GM12878 (cell line): ENCODE results near the gene LEPR. TPM values are rescaled to one million over a fixed set of nuclear protein-coding genes. Genes with fewer than 3 reads are reported as not detected.
A peak's percentile ranks its signal among the peaks of the same experiment; 100 is the strongest.

ENCODE experiments used
- ATAC-seq: fragments of 200-7000 bp; cut with Tn5 transposase; 3 replicates; pipeline ENCODE4 v1.9.1; 2020; ENCODE audit warnings: mild to moderate bottlenecking, moderate library complexity
- BruUV-seq: library from RNA; stranded (reverse); fragments of 400-500 nt; replicated peaks from 2 replicates; lab custom pipeline; 2021; lab: Mats Ljungman, UMichigan
- CTCF ChIA-PET: fragments of 300-600 bp; sonication (Branson Sonifier 250); formaldehyde crosslinking; extraction: SDS; loops from one replicate; lab custom pipeline; 2021; ENCODE audit warnings: inconsistent platforms; lab: Yijun Ruan, JAX
- POLR2A ChIA-PET: fragments of 350-600 bp; formaldehyde crosslinking; extraction: SDS; loops from one replicate; lab custom pipeline; 2021; ENCODE audit warnings: inconsistent platforms; lab: Charles Lee
- RAD21 ChIA-PET: fragments of 300-600 bp; sonication (Branson Sonifier 250); formaldehyde crosslinking; loops from one replicate; lab custom pipeline; 2023; ENCODE audit warnings: antibody characterized with exemption; ENCODE audit not compliant: unreplicated experiment; lab: Charles Lee
- SMC1A ChIA-PET: fragments of 300-600 bp; sonication (Branson Sonifier 250); formaldehyde crosslinking; loops from one replicate; lab custom pipeline; 2023; ENCODE audit not compliant: unreplicated experiment, uncharacterized antibody; lab: Charles Lee
- DNase-seq: peaks from one replicate; pipeline ENCODE4 v3.0.0-alpha.2; 2011; ENCODE audit warnings: low read depth, low spot score
- FAIRE-seq: peaks from 3 replicates; lab custom pipeline; 2011; peaks lifted over from hg19 to GRCh38; lab: Jason Lieb, UNC
- H2AFZ ChIP-seq: 2 replicates; pipeline ENCODE4 v1.6.0; 2011; ENCODE audit warnings: low read depth, low read length, control low read depth; ENCODE audit not compliant: control insufficient read depth
- H3K27ac ChIP-seq: 2 replicates; pipeline ENCODE4 v1.5.1; 2011; ENCODE audit warnings: control low read depth; ENCODE audit not compliant: control insufficient read depth, insufficient read depth
- H3K27me3 ChIP-seq, 2 experiments: replicated peaks in 1 of 2; 2 replicates each; pipeline versions ENCODE4 v1.6.0 to v1.6.1; 2011; ENCODE audit warnings: low read length in 1 of 2; ENCODE audit not compliant: control insufficient read depth in 2 of 2, insufficient read depth in 2 of 2
- H3K36me3 ChIP-seq, 2 experiments: 2 replicates each; pipeline ENCODE4 v1.5.1; 2011; ENCODE audit warnings: low read length in 1 of 2; ENCODE audit not compliant: control insufficient read depth in 2 of 2, insufficient read depth in 2 of 2
- H3K4me1 ChIP-seq: 2 replicates; pipeline ENCODE4 v1.6.1; 2011; ENCODE audit warnings: mild to moderate bottlenecking, low read length, moderate library complexity, mixed read lengths; ENCODE audit not compliant: control insufficient read depth, insufficient read depth
- H3K4me2 ChIP-seq: 2 replicates; pipeline ENCODE4 v1.6.0; 2011; ENCODE audit warnings: control low read depth; ENCODE audit not compliant: control insufficient read depth, insufficient read depth
- H3K4me3 ChIP-seq: fragments of 200-600 bp; sonication (generic); 2 replicates; pipeline ENCODE4 v1.5.1; 2016
- H3K79me2 ChIP-seq: 2 replicates; pipeline ENCODE4 v1.6.0; 2011; ENCODE audit warnings: low read length; ENCODE audit not compliant: control insufficient read depth, insufficient read depth
- H3K9ac ChIP-seq: 2 replicates; pipeline ENCODE4 v1.8.0; 2011; ENCODE audit warnings: low read length, control low read depth, mixed read lengths; ENCODE audit not compliant: control insufficient read depth, insufficient read depth
- H3K9me3 ChIP-seq: replicated peaks from 3 replicates; pipeline ENCODE4 v1.5.1; 2011; ENCODE audit warnings: mild to moderate bottlenecking, low read length; ENCODE audit not compliant: control insufficient read depth, insufficient read depth
- H4K20me1 ChIP-seq: 2 replicates; pipeline ENCODE4 v1.6.0; 2011; ENCODE audit not compliant: control insufficient read depth, insufficient read depth
- BRCA1 ChIP-seq: IDR thresholded peaks from 2 replicates; pipeline ENCODE4 v1.6.1; 2011; ENCODE audit warnings: low read depth, low read length, improper control_type of control experiment
- CBX5 ChIP-seq: sonication (generic); IDR thresholded peaks from 2 replicates; pipeline ENCODE4 v1.6.1; 2016; ENCODE audit warnings: low read depth, moderate library complexity, mild to moderate bottlenecking, inconsistent platforms
- CHD4 ChIP-seq: fragments of 200-600 bp; sonication (generic); IDR thresholded peaks from 2 replicates; pipeline ENCODE4 v1.6.1; 2016; ENCODE audit warnings: mild to moderate bottlenecking
- GABPA ChIP-seq: IDR thresholded peaks from 2 replicates; pipeline ENCODE4 v1.6.1; 2014; ENCODE audit warnings: antibody characterized with exemption, low read depth, mild to moderate bottlenecking, inconsistent platforms
- JUNB ChIP-seq: IDR thresholded peaks from 2 replicates; pipeline ENCODE4 v1.6.1; 2016; ENCODE audit warnings: antibody characterized with exemption, mild to moderate bottlenecking
- MEF2A ChIP-seq: IDR thresholded peaks from 2 replicates; pipeline ENCODE4 v1.6.1; 2011; ENCODE audit warnings: low read depth, mild to moderate bottlenecking, low read length, moderate library complexity; ENCODE audit not compliant: insufficient read depth
- POLR2AphosphoS5 ChIP-seq: IDR thresholded peaks from 2 replicates; pipeline ENCODE4 v1.6.1; 2011; ENCODE audit warnings: mild to moderate bottlenecking, low read length, inconsistent platforms
- RAD21 ChIP-seq: IDR thresholded peaks from 2 replicates; pipeline ENCODE4 v1.6.1; 2011; ENCODE audit warnings: mild to moderate bottlenecking, low read depth, low read length, moderate library complexity; ENCODE audit not compliant: insufficient read depth
- RUNX3 ChIP-seq: IDR thresholded peaks from 2 replicates; pipeline ENCODE4 v1.6.1; 2012; ENCODE audit warnings: low read length, inconsistent platforms
- SMC3 ChIP-seq: IDR thresholded peaks from 2 replicates; pipeline ENCODE4 v1.6.1; 2011; ENCODE audit warnings: low read length, improper control_type of control experiment, borderline replicate concordance
- TBL1XR1 ChIP-seq: IDR thresholded peaks from 2 replicates; pipeline ENCODE4 v1.6.1; 2012; ENCODE audit warnings: low read depth, low read length, improper control_type of control experiment
- WGBS: methylation state at CpG from one replicate; pipeline ENCODE4 v1.1.6; 2016; ENCODE audit warnings: low lambda C conversion rate; ENCODE audit not compliant: insufficient replicate concordance, insufficient coverage; ENCODE audit errors: missing lambda C conversion rate; 5-methylcytosine and 5-hydroxymethylcytosine counted together
- in situ Hi-C: fragments of 300-500 bp; cut with MboI; formaldehyde crosslinking; loops from 9 replicates; pipeline ENCODE4 v1.14.3; 2018; ENCODE audit warnings: mixed read lengths
- intact Hi-C: fragments of 100-400 bp; cut with micrococcal nuclease; formaldehyde crosslinking; loops from one replicate; pipeline ENCODE4 v1.14.2; 2022; ENCODE audit not compliant: unreplicated experiment
- polyA plus RNA-seq, 11 experiments: library from polyadenylated mRNA; depleted of rRNA in 4 of 11; unstranded in 6 of 11; stranded (reverse) in 5 of 11; fragments of >200 nt; fragmentation: Nextera tagmentation in 4 of 11; fragmentation: Illumina TruSeq in 1 of 11; extraction: Ambion mirVana in 4 of 11; extraction: Trizol in 1 of 11; gene quantifications; 1 replicate in 1 of 11; 2 replicates in 10 of 11; pipeline versions ENCODE4 v1.2.1 to v1.2.3, GENCODE V29; 2011 to 2016; ENCODE audit warnings: inconsistent platforms in 2 of 11, missing spikeins in 2 of 11, low read depth in 1 of 11
- total RNA-seq, 4 experiments: library from RNA; depleted of rRNA in 3 of 4; stranded (reverse); fragments of >200 nt in 3 of 4; fragmentation: Illumina TruSeq in 1 of 4; extraction: Trizol in 1 of 4; gene quantifications; 2 replicates each; pipeline versions ENCODE4 v1.2.1 to v1.2.3, GENCODE V29; 2013 to 2021
- TF ChIP-seq, protein P1 (sequence below): fragments of 450-650 bp; IDR thresholded peaks from 2 replicates; pipeline ENCODE4 v1.6.1; 2018; ENCODE audit warnings: borderline replicate concordance, mild to moderate bottlenecking; ENCODE audit not compliant: partially characterized antibody

The LEPR gene
- total and polyA plus RNA-seq, 10 of the 15 experiments (the other 5 are each of a cell fraction or from before 2014, with no cell fraction given) = 0.49 to 3.7 (median 1.2) TPM

DNA sequence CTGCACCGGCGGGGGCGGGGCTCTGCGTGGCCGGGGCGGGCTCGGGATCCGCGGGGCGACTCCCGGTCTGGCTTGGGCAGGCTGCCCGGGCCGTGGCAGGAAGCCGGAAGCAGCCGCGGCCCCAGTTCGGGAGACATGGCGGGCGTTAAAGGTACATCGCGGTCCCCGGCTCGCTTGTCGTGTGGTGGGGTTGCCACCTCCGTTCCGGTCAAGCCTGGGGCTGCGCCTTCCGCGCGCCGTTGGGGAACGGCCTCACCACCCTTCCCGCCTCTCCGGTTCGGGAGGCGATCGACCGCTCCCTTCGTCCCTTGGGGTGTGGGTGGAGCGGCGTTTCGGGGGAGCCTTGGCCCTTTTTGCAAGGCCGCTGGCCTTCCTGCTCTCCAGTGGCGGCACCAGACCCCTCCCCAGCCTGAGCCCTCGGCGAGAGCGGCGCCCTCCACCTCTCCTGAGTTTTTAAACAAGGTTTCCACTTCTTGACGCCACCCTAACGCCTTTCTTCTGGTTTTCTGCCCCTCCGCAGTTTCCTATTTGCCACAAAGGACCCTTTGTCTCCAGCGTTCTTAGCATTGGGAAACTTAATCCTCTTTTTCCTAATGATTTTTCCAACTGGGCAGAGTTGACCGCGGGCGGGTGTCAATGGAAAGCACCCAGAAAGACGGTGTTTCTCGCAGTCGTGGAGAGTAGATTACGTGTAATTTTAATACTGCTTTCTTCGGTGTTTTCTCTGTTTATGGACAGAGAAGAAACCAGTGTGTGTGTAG is at the start of gene LEPR, which contains the start of gene LEPROT (continued):
- TF ChIP-seq, protein P1, sequence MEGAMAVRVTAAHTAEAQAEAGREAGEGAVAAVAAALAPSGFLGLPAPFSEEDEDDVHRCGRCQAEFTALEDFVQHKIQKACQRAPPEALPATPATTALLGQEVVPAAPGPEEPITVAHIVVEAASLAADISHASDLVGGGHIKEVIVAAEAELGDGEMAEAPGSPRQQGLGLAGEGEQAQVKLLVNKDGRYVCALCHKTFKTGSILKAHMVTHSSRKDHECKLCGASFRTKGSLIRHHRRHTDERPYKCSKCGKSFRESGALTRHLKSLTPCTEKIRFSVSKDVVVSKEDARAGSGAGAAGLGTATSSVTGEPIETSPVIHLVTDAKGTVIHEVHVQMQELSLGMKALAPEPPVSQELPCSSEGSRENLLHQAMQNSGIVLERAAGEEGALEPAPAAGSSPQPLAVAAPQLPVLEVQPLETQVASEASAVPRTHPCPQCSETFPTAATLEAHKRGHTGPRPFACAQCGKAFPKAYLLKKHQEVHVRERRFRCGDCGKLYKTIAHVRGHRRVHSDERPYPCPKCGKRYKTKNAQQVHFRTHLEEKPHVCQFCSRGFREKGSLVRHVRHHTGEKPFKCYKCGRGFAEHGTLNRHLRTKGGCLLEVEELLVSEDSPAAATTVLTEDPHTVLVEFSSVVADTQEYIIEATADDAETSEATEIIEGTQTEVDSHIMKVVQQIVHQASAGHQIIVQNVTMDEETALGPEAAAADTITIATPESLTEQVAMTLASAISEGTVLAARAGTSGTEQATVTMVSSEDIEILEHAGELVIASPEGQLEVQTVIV = peak; percentile 30
- TF ChIP-seq GABPA (peak; percentile 59; the same call in 1 of the 2 replicates), JUNB (no peak), CBX5 (0 out of 2 replicates have a peak, but pooled peaks have one; percentile 18), RUNX3 (peak; percentile 25; the same call in 1 of the 2 replicates)

DNA sequence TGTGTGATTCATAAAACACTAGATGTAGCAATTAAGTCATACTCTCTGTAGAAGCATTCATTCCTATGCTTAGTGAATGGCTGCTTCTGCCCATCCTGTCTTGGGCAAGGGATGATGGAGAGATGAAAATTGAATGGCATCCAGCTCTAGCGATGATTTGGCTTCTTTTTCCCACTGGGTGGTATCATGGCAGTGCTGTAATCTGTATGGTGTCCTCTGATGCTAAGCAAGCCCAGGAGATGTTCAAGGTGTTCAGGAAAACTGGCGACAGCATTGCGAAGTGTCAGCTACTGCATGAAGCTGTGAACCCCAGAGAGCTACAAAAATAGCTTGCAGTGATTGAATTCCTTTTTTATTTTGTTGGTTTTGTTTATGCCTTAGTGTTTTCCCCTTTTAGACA is 48.9 kb upstream of the LEPR start:
- H3K4me1 ChIP-seq = no peaks in the 10 kb centered on the region
- H3K27ac ChIP-seq = no peak overlapping the region
- no peak for DNase-seq
- H3K9ac ChIP-seq = no peak overlapping the region
- ChIA-PET SMC1A (interaction anchor here (1.4 kb wide), 1 partner anchor 135 kb away, joined by 3 read pairs; no protein-coding TSS in a partner anchor), POLR2A (no interaction called here), RAD21 (no interaction called here), CTCF (no interaction called here)
- no peak overlapping the region for H2AFZ ChIP-seq
- no peak for FAIRE-seq
- no peaks in the 10 kb centered on the region for H3K27me3 ChIP-seq
- H3K79me2 ChIP-seq = no peaks in the 10 kb centered on the region
- 53% methylated on average over 3 of the region's 3 CpGs for WGBS
- H3K36me3 ChIP-seq = no peaks in the 10 kb centered on the region
- in situ Hi-C loops (no loop called here), intact Hi-C loops (no loop called here)
- no TSS peak for BruUV-seq
- H3K4me2 ChIP-seq = no peak overlapping the region
- no peaks in the 10 kb centered on the region for H4K20me1 ChIP-seq
- no peak overlapping the region for H3K4me3 ChIP-seq
- H3K9me3 ChIP-seq = no peaks in the 10 kb centered on the region
- no peak for ATAC-seq
- no peak for TF ChIP-seq MEF2A
- no peak for TF ChIP-seq POLR2AphosphoS5
- TF ChIP-seq TBL1XR1 = no peak
- no peak for TF ChIP-seq SMC3
- TF ChIP-seq RAD21 = no peak
- no peak for TF ChIP-seq BRCA1
- TF ChIP-seq CHD4 = no peak
- TF ChIP-seq, all 136 proteins: peak for 0
